ENCODE measurements around the gene TMEM109. TPM values are rescaled to one million over a fixed set of nuclear protein-coding genes. Genes with fewer than 3 reads are reported as not detected.
"Not testable (repeated sequence)": the region's sequence is repeated elsewhere in the genome, so short reads cannot be mapped to it uniquely, and the experiment has no call there.

TMEM109 gene
- polyA plus RNA-seq, 3 donors from 2014 or later, result 292 to 631 (median 400) TPM

DNA sequence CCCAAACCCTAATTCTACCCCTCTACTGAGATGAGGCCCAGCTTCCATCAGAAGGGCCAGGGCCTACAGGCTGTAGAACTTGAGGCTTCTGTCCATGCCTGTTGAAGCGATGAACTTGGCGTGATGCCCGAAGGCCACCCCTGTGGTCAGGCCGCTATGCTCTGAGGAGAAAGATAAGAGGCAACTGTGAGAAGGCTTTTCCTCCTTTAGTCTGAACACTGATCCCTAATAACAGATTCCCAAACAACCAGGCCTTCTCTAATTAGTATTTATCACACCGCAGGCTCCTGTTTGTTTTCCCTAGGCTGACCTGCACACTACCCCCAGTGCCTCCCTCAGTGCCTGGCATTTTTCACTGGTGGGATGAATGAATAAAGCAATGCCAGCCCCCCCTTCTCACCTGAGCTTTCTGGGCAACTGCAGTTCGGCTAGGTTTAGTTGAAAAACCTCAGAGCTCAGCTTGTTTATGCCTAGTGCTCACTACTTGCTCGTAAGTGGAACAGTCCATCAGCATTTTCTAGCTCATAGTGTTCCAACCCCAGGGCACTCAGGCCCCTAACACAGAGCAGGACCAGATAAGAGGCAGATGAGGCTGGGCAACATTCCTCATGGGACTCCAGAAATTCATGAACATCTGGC lies 22.7 kb upstream of the TMEM109 start:
- peaks cover 15 to 37% (median 29%) of the 10 kb centered on the region in 3 donors for H3K36me3 Mint-ChIP-seq
- peaks cover 12 to 18% of the 10 kb centered on the region in 2 donors for H3K4me1 Mint-ChIP-seq
- DNase-seq, result no peak
- peaks cover 0 to 2% (median 0%) of the 10 kb centered on the region in 3 donors for H3K27me3 Mint-ChIP-seq (ENCODE audit: low read depth in 3 of 3)
- peak overlapping the region in 3 of 6 donors; percentile 44 to 51 (median 49) for H3K27ac Mint-ChIP-seq
- no peaks in the 10 kb centered on the region for H3K9me3 Mint-ChIP-seq
- H3K4me3 Mint-ChIP-seq, result peak overlapping the region in 1 of 5 donors; percentile 4

DNA sequence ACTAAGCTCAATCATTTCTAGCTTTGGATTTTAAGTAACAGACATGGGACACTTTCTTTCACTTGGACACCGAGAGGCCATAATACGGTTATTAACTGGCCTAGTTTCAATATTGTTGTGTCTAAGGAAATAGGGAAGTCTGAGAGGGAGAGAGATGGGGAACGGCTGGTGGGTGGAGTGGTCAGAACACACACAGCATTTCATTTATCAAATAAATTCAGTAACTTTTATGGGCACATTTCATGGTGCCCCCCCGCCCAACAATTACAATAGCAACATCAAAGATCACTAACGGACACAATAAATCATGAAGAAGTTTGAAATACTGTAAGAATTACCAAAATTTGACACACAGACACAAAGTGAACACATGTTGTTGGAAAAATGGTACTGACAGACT lies 18.3 kb upstream of the TMEM109 start:
- no peak overlapping the region for H3K4me3 Mint-ChIP-seq
- peaks cover 6 to 13% of the 10 kb centered on the region in 2 donors for H3K4me1 Mint-ChIP-seq
- H3K27ac Mint-ChIP-seq, result peak overlapping the region in 1 of 6 donors; percentile 48
- H3K36me3 Mint-ChIP-seq, result peaks cover 22 to 56% (median 33%) of the 10 kb centered on the region in 3 donors
- H3K27me3 Mint-ChIP-seq (ENCODE audit: low read depth in 3 of 3), result no peaks in the 10 kb centered on the region
- H3K9me3 Mint-ChIP-seq, result no peaks in the 10 kb centered on the region
- DNase-seq, result no peak

DNA sequence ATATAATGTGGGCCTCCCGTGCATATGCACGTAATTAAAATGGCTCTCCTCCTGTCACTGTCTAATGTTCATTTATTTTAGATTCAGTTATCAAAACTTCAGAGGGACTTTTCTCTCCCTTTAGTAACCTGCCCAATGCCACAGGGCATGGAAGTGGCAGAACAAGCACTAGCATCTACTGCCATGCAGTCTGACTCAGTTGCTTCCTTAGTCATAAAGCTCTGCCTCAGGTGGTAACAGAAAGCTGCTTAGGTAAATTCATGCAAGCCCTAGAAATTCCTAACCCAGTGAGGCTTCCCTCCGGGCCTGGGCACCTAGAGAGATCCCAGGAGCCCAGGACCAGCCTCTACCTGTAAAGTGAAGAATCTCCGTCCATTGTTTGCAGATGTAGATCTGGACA lies 16.5 kb upstream of the TMEM109 start:
- Mint-ChIP-seq H3K27ac (no peak overlapping the region), H3K4me3 (no peak overlapping the region), H3K9me3 (no peaks in the 10 kb centered on the region), H3K27me3 (ENCODE audit: low read depth in 3 of 3) (peaks cover 0 to 1% (median 0%) of the 10 kb centered on the region in 3 donors), H3K36me3 (peaks cover 22 to 52% (median 28%) of the 10 kb centered on the region in 3 donors), H3K4me1 (peaks cover 0 to 1% of the 10 kb centered on the region in 2 donors)
- DNase-seq, result no peak

DNA sequence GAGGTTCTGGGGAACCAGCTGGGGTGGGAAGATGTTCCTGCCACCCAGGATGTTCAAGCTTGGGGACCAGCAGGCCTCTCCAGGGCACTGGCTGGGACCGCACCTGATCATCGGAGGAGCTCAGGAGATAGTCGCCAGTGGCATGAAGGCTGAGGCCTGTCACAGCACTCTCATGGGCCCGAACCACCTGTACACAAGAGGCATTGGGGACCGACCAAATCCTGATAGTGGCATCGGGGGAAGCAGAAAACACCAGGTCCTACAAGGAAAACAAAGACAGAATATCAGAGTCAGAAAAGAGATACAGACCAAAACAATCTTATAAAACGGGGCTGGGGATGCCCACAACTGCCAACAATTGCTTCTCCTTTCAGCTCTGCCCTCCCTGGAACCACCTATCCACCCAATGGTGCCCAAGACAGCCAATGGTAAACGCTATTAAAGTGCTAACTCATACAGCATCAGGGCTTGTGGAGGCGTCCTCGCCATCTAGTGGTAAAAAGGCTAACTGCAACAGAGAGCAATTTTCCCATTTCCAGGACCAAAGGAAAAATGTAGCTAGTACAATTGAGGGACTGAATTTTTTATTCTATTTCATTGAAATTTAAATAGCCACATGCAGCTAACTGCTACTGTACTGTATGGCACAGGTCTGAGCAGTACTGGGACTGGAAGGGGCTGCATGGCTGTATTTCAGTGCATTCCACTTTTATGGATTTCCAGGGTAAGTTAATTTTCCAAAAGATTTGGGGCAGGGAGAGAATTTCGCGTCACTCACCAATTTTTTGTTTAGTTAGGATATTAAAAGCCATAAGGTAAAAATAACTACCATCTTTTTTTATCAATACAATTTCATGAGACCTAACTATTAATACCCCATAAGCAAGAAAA lies 14.7 kb upstream of the TMEM109 start:
- Mint-ChIP-seq H3K9me3 (no peaks in the 10 kb centered on the region), H3K27ac (peak overlapping the region in 2 of 6 donors; percentile 28 to 51), H3K4me1 (peaks cover 6 to 7% of the 10 kb centered on the region in 2 donors), H3K4me3 (no peak overlapping the region), H3K36me3 (peaks cover 19 to 42% (median 28%) of the 10 kb centered on the region in 3 donors), H3K27me3 (ENCODE audit: low read depth in 3 of 3) (peaks cover 0 to 2% (median 0%) of the 10 kb centered on the region in 3 donors)
- peak; percentile 35 to 41 (median 38) for DNase-seq

DNA sequence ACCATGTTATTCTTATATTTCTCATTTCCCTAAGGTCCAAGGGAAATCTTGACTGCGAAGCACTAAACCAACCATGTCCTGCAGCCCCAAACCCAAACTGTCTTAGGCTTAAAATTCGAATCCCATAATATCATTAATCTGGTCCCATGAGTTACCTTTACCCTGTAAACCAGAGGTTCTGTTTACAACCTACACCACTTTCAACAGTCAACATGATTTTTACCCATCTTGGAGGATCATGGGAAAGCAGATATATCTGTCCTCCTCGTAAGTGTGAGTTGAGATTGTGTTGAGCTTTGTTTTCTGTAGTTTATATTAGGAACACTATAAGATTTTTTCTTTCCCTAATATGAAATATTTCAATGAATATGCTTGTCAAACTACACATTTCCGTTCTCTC lies 14.0 kb upstream of the TMEM109 start:
- no peak for DNase-seq
- H3K27ac Mint-ChIP-seq, result peak overlapping the region in 2 of 6 donors; percentile 19 to 60
- H3K9me3 Mint-ChIP-seq, result no peaks in the 10 kb centered on the region
- H3K36me3 Mint-ChIP-seq, result peaks cover 16 to 40% (median 24%) of the 10 kb centered on the region in 3 donors
- peaks cover 0 to 2% (median 0%) of the 10 kb centered on the region in 3 donors for H3K27me3 Mint-ChIP-seq (ENCODE audit: low read depth in 3 of 3)
- peaks cover 12 to 14% of the 10 kb centered on the region in 2 donors for H3K4me1 Mint-ChIP-seq
- no peak overlapping the region for H3K4me3 Mint-ChIP-seq

DNA sequence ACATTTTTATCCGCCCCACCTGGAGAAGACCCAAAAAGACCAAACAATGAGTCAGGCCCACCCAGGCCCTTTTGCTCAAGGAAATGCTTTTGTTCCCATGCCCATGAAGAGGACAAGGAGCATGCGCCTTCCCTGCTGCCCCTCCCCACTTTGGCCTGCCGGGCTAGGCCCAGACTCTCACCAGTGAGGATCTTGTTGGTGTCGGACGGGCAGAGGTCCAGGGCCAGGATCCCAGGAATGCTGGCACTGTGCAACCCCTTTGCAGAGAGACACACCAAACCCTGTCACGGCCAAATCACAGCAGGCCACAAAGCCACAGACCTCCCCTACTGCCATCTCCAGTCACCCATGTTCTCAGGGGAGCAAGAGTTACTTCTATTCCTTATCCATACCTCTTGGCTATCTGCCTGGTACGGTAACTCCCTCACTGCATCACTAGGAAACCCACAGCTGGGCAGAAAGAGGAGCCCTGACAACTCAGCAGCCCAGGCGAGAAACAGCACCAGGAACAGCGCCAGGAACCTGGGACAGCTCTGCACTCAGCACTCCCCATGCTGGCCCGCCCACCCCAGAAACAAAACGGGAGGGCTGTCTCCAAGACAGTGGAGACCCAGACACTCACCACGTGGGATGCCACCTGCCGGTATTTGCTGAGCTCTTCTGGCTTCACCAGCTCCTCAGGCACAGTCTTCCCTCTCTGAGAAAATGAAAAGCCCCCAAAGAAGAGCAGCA lies 13.1 kb upstream of the TMEM109 start:
- Mint-ChIP-seq H3K4me1 (peaks cover 20 to 23% of the 10 kb centered on the region in 2 donors), H3K27me3 (ENCODE audit: low read depth in 3 of 3) (peaks cover 0 to 2% (median 0%) of the 10 kb centered on the region in 3 donors), H3K9me3 (no peaks in the 10 kb centered on the region), H3K27ac (peak overlapping the region in 1 of 6 donors; percentile 12), H3K4me3 (no peak overlapping the region), H3K36me3 (peaks cover 16 to 31% (median 16%) of the 10 kb centered on the region in 3 donors)
- no peak for DNase-seq

DNA sequence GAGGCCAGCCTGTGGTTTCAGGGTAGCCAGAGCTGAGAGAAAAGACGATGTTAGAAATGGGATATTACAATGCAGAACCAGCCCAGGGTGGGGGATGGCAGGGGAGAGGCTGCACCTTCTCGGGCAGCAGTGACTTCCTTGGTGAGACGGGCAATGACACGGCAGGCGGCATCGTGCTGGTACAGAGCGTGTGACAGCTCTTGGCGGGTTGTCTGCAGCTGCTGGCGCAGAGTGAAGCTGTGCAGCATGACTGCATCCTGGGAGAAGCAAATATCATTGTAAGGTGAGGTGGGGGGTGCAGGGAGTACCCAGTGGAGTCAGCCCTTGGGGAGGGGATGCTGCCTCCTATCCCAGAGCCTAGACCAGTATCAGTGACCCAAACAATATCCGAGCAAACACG lies 11.3 kb upstream of the TMEM109 start:
- H3K27ac Mint-ChIP-seq, result peak overlapping the region in 1 of 6 donors; percentile 10
- no peak for DNase-seq
- no peaks in the 10 kb centered on the region for H3K9me3 Mint-ChIP-seq
- peak overlapping the region in 1 of 5 donors; percentile 40 for H3K4me3 Mint-ChIP-seq
- peaks cover 31 to 41% of the 10 kb centered on the region in 2 donors for H3K4me1 Mint-ChIP-seq
- H3K27me3 Mint-ChIP-seq (ENCODE audit: low read depth in 3 of 3), result peaks cover 0 to 7% (median 0%) of the 10 kb centered on the region in 3 donors
- H3K36me3 Mint-ChIP-seq, result peaks cover 7 to 17% (median 13%) of the 10 kb centered on the region in 3 donors

DNA sequence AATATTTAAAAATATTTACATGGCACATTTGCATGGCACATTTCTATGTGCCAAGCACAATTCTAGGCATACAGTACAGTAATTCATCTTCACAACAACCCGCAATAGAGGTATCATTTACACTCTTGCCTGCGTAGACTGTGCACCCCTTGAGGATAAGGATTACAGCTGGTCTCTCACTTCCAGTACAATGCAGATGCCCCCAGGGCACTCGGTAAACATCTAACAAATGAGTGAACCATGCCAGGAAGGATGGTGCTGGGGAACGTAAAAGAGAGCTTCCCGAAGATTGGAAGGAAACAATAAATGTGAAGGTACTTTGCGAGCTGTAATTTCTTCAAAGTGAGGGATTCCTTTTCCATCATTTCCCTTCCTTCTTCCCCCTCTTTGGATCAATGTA lies 8.9 kb upstream of the TMEM109 start:
- Mint-ChIP-seq H3K27me3 (ENCODE audit: low read depth in 3 of 3) (peaks cover 0 to 7% (median 0%) of the 10 kb centered on the region in 3 donors), H3K4me1 (peaks cover 31 to 42% of the 10 kb centered on the region in 2 donors), H3K9me3 (no peaks in the 10 kb centered on the region), H3K27ac (peak overlapping the region; percentile 53 to 86 (median 82)), H3K36me3 (peaks cover 0 to 6% (median 4%) of the 10 kb centered on the region in 3 donors), H3K4me3 (peak overlapping the region; percentile 91 to 92 (median 91))
- no peak for DNase-seq

DNA sequence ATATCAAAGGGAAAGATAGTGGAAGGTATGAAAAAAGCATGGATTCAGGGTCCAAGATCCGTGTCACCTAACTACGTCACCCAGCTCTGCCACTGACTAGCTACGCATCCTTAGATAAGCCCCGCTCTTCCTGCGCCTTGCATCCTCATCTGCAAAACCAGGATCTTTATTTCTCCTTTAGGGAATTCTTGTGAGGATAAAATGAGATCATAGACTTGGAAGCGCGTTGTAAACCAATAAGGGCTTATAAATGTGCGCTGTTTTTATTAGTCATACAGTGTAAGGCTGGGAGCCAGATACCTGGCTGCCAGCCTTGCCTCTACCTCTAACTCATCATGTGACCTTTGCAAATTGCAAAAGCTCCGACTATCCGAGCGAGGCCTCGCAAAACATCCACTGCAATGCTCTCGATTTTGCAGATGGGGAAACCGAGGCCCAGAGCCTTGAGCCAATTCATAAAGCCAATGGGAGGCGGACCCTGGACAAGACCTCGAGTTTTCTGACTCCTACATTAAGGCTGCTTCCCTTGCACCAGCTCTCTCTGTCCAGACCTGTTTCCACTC lies 8.3 kb upstream of the TMEM109 start:
- DNase-seq, result no peak
- Mint-ChIP-seq H3K4me1 (peaks cover 33 to 44% of the 10 kb centered on the region in 2 donors), H3K4me3 (peak overlapping the region; percentile 91 to 92 (median 91)), H3K27me3 (ENCODE audit: low read depth in 3 of 3) (peaks cover 0 to 7% (median 0%) of the 10 kb centered on the region in 3 donors), H3K9me3 (no peaks in the 10 kb centered on the region), H3K36me3 (peaks cover 0 to 3% (median 0%) of the 10 kb centered on the region in 3 donors), H3K27ac (peak overlapping the region; percentile 53 to 86 (median 82))

DNA sequence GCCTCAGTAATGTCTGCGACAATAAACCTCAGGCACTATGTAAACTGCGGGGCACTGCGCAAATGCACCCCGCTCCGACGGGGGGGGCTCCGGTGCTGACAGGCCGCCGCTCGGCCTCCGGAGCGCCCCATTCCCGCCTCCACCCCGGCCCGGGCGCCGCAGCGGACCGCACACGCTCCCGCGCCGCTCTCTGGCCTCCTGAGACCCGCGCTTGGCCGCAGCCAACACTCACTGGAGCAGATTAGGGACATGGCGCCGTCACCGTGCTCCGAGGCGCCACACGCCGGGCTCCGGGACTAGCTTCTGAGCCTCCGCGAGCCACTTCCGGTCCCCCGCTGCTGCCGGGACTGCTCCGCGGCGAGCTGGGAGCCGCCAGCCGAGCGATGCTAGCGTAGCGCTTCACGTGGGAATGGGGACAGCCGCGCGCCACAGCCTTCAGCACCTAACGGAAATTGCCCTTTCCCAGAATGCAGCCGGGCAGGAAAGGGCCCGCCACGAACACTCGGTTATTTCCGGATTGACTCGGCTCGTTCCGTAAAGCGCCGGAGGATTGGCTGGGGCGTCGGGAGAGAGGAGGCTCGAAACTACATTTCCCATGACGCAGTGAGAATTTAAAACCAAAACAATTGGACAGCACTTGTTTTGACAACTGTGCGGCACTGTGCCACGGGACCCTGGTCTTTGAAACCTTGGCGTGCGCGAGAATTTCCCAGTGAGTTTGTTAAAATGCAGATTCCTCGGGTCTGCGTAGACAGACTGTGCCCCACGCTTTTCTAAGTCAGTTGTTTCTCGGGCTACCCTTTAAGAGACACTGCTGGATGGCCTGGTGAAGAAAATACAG lies 7.6 kb upstream of the TMEM109 start, which contains the start of gene PRPF19:
PRPF19 (minus strand) TSS at position 454 of the 841 bp plus-strand sequence; CDS start at position 251, 203 bp downstream.
- Mint-ChIP-seq H3K4me3 (peak within 1 kb of the TSS; percentile 91 to 92 (median 91)), H3K9me3 (no peaks in the 10 kb centered on the region), H3K36me3 (peaks cover 0 to 3% (median 0%) of the 10 kb centered on the region in 3 donors), H3K27me3 (ENCODE audit: low read depth in 3 of 3) (peaks cover 0 to 8% (median 0%) of the 10 kb centered on the region in 3 donors), H3K27ac (peak within 1 kb of the TSS; percentile 86 to 99 (median 98)), H3K4me1 (peaks cover 39 to 50% of the 10 kb centered on the region in 2 donors)
- DNase-seq, result peak; percentile 98 to 99 (median 99)

DNA sequence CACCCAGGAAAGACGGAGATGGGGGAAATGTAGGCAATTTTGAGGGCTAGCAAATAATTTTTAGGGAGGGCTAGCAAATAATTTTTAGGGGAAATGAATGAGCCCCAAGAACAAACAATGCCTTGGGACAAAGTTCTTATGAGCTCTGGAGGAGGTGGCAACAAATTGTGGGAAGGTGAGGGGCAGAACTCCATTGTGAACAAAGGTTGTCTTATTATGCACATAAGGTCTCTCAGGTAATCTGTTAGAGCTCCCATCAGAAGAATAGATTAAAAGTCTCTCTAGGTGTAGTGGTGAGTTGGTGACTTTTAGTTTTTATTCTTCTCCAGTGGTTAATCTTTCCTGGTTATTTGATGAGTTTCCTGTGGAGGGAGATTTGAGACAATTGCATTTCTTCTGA lies 5.2 kb upstream of the TMEM109 start:
- peaks cover 62 to 71% of the 10 kb centered on the region in 2 donors for H3K4me1 Mint-ChIP-seq
- peaks cover 2 to 9% (median 5%) of the 10 kb centered on the region in 3 donors for H3K27me3 Mint-ChIP-seq (ENCODE audit: low read depth in 3 of 3)
- H3K4me3 Mint-ChIP-seq, result no peak overlapping the region
- no peaks in the 10 kb centered on the region for H3K9me3 Mint-ChIP-seq
- H3K36me3 Mint-ChIP-seq, result no peaks in the 10 kb centered on the region
- peak overlapping the region in 2 of 6 donors; percentile 12 to 36 for H3K27ac Mint-ChIP-seq
- no peak for DNase-seq

DNA sequence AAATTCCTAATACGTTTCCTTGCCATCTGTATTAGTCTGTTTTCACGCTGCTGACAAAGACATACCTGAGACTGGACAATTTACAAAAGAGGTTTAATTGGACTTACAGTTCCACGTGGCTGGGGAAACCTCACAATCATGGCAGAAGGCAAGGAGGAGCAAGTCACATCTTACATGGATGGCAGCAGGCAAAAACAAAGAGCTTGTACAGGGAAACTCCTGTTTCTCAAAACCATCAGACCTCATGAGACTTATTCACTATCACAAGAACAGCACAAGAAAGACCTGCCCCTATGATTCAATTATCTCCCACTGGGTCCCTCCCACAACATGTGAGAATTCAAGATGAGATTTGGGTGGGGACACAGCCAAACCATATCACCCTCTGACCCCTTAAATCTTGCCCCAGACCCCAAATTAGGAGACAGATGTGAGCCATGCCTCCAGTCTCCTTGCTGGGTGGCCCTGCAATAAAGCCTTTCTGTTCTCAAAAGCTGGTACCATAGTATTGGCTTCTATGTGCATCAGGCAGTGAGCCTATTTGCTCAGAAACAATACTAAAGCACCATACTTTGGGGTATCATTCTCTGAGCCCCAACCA lies 4.2 kb upstream of the TMEM109 start:
- DNase-seq, H3K9me3 Mint-ChIP-seq, H3K36me3 Mint-ChIP-seq, H3K4me3 Mint-ChIP-seq: not testable (repeated sequence)
- peak overlapping the region in 1 of 6 donors; percentile 9 for H3K27ac Mint-ChIP-seq
- peaks cover 6 to 12% (median 9%) of the 10 kb centered on the region in 3 donors for H3K27me3 Mint-ChIP-seq (ENCODE audit: low read depth in 3 of 3)
- peaks cover 58 to 68% of the 10 kb centered on the region in 2 donors for H3K4me1 Mint-ChIP-seq

Measured in immature natural killer cell (primary cell).